Measurements from ENCODE around the gene OR4D1. TPM values are rescaled to one million over a fixed set of nuclear protein-coding genes. Genes with fewer than 3 reads are reported as not detected.

Gene OR4D1
- total RNA-seq, 1 experiment from 2014 or later: not detected

GRCh38 chr17:58184986-58185761, 37.0 kb downstream of the OR4D1 start:
- Histone ChIP-seq H3K4me1 (ENCODE audit: insufficient read depth, low read length, poor library complexity, severe bottlenecking) (peaks cover 10% of the 10 kb centered on the region), H3K27ac (ENCODE audit: low read depth, low read length, poor library complexity, severe bottlenecking) (no peak overlapping the region), H3K4me3 (ENCODE audit: low read depth, low read length, poor library complexity, severe bottlenecking) (no peak overlapping the region), H3K9me3 (ENCODE audit: low read depth, low read length, poor library complexity, severe bottlenecking) (no peaks in the 10 kb centered on the region), H3K27me3 (replicated peaks; ENCODE audit: insufficient read depth, low read depth, low read length, poor library complexity) (peaks cover 4% of the 10 kb centered on the region), H3K36me3 (ENCODE audit: insufficient read depth, low read length, poor library complexity, severe bottlenecking) (no peaks in the 10 kb centered on the region)
- no peak for DNase-seq (ENCODE audit: low spot score)
- no peak for TF ChIP-seq CTCF (conservative IDR thresholded peaks at IDR 0.05; ENCODE audit: low read depth, low read length)
- TF ChIP-seq EZH2 (IDR thresholded peaks at IDR 0.05; ENCODE audit: borderline replicate concordance, low read depth, low read length, poor library complexity, severe bottlenecking): no peak
- no TSS peak for BruUV-seq (replicated peaks)
- intact Hi-C loops (cut with micrococcal nuclease; ENCODE audit: unreplicated experiment): no loop called here
- ChIA-PET POLR2A (ENCODE audit: low non-redundant PET) (no interaction called here), CTCF (no interaction called here)

GRCh38 chr17:58186591-58186990, 38.4 kb downstream of the OR4D1 start:
- Histone ChIP-seq H3K4me3 (ENCODE audit: low read depth, low read length, poor library complexity, severe bottlenecking) (no peak overlapping the region), H3K36me3 (ENCODE audit: insufficient read depth, low read length, poor library complexity, severe bottlenecking) (no peaks in the 10 kb centered on the region), H3K4me1 (ENCODE audit: insufficient read depth, low read length, poor library complexity, severe bottlenecking) (peaks cover 12% of the 10 kb centered on the region), H3K27ac (ENCODE audit: low read depth, low read length, poor library complexity, severe bottlenecking) (no peak overlapping the region), H3K27me3 (replicated peaks; ENCODE audit: insufficient read depth, low read depth, low read length, poor library complexity) (no peaks in the 10 kb centered on the region), H3K9me3 (ENCODE audit: low read depth, low read length, poor library complexity, severe bottlenecking) (no peaks in the 10 kb centered on the region)
- BruUV-seq (replicated peaks): no TSS peak
- intact Hi-C loops (cut with micrococcal nuclease; ENCODE audit: unreplicated experiment): no loop called here
- ChIA-PET POLR2A (ENCODE audit: low non-redundant PET) (no interaction called here), CTCF (no interaction called here)
- TF ChIP-seq EZH2 (IDR thresholded peaks at IDR 0.05; ENCODE audit: borderline replicate concordance, low read depth, low read length, poor library complexity, severe bottlenecking): no peak
- TF ChIP-seq CTCF (conservative IDR thresholded peaks at IDR 0.05; ENCODE audit: low read depth, low read length): no peak
- no peak for DNase-seq (ENCODE audit: low spot score)

GRCh38 chr17:58187063-58187462, 38.9 kb downstream of the OR4D1 start:
- no peak for DNase-seq (ENCODE audit: low spot score)
- Histone ChIP-seq H3K36me3 (ENCODE audit: insufficient read depth, low read length, poor library complexity, severe bottlenecking) (no peaks in the 10 kb centered on the region), H3K27me3 (replicated peaks; ENCODE audit: insufficient read depth, low read depth, low read length, poor library complexity) (no peaks in the 10 kb centered on the region), H3K9me3 (ENCODE audit: low read depth, low read length, poor library complexity, severe bottlenecking) (no peaks in the 10 kb centered on the region), H3K4me3 (ENCODE audit: low read depth, low read length, poor library complexity, severe bottlenecking) (no peak overlapping the region), H3K4me1 (ENCODE audit: insufficient read depth, low read length, poor library complexity, severe bottlenecking) (peaks cover 12% of the 10 kb centered on the region), H3K27ac (ENCODE audit: low read depth, low read length, poor library complexity, severe bottlenecking) (no peak overlapping the region)
- ChIA-PET CTCF (no interaction called here), POLR2A (ENCODE audit: low non-redundant PET) (no interaction called here)
- TF ChIP-seq EZH2 (IDR thresholded peaks at IDR 0.05; ENCODE audit: borderline replicate concordance, low read depth, low read length, poor library complexity, severe bottlenecking) (no peak), CTCF (conservative IDR thresholded peaks at IDR 0.05; ENCODE audit: low read depth, low read length) (no peak)
- no TSS peak for BruUV-seq (replicated peaks)
- intact Hi-C loops (cut with micrococcal nuclease; ENCODE audit: unreplicated experiment): no loop called here
